EL (cell line): Measurements from ENCODE around the gene TTC24.
"Not testable (repeated sequence)": the region's sequence is repeated elsewhere in the genome, so short reads cannot be mapped to it uniquely, and the experiment has no call there.

Source experiments
- DNase-seq: peaks from one replicate; pipeline ENCODE4 v3.0.0-alpha.2; 2016

The TTC24 gene

GRCh38 chr1:156555715-156556114, 23.8 kb upstream of the TTC24 start:
- no peak for DNase-seq

DNA sequence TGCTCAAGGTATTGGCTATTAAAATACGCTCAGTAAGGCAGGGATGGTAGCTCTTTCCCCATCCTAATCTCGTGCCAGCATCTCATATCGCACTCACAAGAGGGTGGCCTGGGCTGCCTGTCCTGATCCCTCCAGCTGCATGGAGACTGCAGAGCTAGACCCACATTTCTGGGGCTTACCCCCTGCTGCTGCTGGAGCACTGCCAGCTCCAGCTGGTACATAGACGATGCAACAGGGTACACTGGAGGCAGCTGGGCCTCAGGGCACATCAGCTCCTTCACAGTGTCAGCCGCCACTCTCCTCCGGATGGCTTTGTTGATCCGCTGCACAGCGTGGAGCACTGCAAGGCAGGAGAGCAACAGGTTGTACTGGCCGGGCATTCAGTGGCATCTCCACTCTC, 23.2 kb upstream of the TTC24 start:
- DNase-seq = no peak

DNA sequence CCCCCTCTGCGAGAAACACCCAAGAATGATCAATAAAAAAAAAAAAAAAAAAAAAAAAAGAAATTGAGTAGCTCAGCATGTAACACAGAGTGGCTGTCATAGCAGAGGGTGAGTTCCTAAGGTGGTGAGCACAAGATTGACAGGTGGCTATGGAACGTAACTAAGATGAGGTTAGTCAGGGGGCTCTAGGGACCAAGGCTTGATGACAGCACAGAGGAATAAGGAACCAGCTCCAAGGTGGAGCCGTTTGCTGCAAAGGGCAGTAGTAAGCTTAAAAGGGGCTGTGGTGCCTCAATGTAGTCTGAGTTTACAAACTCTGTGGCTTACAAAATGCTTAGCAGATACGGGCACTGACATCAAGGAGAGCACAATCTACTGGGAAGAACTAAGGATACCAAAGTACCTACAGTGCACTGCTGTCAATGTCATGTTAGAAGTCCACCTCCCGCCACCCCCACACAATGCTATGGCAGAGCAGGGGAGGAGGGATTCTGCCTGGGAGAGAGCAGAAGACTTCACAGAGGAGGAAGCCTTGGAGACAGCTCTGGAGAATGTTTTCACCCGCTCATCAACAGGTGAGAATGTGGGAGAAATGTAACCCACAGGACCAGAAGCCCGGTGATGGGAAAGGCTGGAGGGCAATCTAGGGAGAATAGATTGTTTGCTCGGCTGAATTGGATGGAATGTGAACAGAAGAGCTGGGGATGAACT, 20.3 kb upstream of the TTC24 start:
- DNase-seq = no peak

- DNase-seq = no peak
Observed at GRCh38 chr1:156559797-156560385, 19.6 kb upstream of the TTC24 start.

- DNase-seq = no peak
Observed at GRCh38 chr1:156560585-156561163, 18.8 kb upstream of the TTC24 start.

DNA sequence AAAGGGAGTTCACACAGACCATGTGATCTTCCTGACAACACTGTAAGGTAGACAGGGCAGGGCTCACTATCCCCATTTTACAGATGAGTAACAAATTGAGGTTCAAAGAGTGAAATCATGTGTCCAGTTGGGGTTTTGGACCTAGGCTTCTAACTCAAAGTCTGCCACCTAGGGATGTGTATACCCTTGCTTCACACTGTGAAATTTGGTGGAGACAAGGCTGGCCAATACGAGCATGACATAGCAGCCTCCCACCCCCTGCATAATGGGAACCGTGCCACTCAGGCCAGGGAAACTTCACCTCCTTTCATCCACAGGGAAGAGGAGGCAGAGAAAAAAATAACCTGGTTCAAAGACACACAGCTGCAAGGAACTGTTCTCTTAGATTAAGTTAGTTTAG, 14.0 kb upstream of the TTC24 start:
- no peak for DNase-seq

DNA sequence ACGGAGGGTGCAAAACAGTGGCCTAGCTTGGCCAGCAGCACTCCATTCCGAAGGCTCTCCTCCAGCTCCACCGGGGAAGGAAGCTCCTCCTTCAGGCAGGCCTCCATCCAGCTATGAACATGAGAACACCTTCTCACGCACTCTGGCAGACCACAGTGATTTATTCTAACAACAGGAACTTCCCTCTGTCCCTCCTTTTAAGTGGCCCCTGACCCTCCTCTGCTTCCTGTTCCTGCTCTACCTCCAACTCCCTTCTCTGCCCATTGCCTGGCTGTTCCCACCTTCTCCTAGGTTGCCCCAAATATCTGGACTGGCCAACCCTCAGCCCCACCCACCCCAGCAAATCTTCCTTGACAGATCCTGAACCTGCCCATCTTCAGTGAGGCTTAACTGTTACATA, 13.1 kb upstream of the TTC24 start:
- DNase-seq = no peak

- peak; percentile 91 for DNase-seq
Observed at GRCh38 chr1:156571261-156571852, 8.2 kb upstream of the TTC24 start.

DNA sequence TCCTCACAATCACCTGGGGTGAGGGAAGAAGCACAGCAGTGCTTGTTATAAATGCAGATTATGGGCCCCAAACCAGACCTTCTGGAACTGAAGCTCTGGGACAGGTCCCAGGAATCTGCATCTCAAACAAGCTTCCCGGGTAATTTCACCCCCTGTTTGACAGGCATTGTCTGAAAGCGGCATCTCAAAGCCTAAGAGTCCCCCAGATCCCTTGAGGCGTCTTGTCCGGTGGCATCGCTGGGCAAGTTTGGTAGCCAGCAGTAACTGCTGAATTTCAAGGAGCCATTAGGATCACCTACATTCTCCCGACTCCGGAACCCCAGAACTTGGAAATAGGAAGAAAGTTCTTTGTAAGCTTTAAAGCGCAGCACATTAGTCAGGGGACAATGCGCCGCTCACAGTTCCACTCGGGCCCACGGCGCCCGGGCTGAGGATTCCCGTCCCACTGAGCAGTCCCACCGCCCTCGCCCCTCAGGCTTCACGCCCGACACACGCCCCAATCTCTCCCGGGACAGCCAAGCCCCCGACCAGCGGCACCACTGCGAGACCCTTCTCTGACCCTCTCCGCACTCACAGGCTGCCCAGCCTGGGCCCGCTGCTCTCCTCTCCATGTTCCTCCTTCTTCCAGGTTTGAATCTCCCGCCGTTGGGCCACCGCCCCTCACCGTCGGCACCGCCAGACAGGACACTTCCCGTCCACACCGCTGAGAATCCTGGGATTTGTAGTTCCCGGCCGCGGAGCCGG, 7.4 kb upstream of the TTC24 start, which contains the start of gene IQGAP3:
Gene IQGAP3 (minus strand): TSS at position 647 of the 744 bp plus-strand sequence. CDS start 36 bp downstream, at position 611.
- DNase-seq = peak; percentile 82

DNA sequence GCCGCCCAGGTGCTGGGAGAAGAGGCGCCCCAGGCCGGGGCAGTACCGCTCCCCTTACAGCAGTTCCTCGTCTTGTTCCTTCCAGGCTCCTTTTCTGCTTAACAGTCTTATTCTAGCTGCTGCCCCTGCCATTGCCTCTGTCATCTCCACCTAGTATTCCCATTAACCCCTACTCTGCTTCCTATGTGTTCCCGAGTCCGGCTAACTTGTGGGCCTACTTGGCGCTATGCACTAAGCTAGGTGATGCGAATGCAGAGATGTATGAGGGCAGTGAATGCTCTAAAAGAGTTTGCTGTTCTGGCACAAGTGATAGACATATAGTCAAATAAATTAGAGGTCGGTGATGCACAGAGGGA, 6.9 kb upstream of the TTC24 start:
- no peak for DNase-seq

DNA sequence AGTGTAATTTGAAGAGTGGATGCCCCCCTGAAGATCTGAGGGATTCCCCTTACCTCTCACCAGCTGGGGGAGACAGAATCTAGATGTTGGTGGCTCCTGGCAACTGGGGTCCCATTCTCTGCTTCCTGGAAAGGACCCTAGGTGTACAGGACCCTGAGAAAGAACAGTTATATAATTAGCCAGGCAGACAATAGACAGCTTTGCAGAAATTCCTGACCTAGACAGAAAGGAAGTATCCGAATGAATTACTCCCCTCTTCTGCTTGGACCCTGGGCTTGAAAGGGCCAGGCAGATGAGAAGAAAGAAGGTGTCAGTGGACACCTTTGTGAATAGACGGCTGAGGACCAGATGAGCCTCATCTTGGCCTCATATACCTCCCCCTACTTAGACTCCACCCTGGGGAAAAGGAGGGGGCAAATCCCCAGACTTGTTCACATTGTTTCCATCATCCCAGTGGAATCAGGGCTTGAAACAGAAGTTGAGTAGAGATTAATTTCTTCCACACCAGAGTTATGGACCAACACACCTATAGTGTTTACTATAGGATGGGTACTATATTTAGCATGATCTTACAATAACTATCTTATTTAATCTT, 5.4 kb upstream of the TTC24 start:
- DNase-seq = no peak

DNA sequence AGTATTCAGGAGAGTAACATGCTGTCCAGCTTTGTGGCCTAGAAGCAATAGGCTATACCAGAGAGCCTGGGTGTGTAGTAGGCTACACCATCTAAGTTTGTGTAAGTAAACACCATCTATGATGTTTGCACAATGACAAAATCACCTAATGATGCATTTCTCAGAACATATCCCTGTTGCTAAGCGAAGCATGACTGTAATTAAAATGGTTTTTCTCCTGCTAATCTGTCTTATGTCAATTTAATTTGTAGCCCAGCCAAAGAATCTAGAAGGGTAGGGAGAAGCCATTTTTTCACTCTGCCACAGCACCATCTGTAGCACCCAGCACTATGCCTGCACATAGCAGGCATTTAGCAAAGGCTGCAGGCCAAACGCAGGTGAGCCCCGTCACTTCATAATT, 2.0 kb upstream of the TTC24 start:
- no peak for DNase-seq

DNA sequence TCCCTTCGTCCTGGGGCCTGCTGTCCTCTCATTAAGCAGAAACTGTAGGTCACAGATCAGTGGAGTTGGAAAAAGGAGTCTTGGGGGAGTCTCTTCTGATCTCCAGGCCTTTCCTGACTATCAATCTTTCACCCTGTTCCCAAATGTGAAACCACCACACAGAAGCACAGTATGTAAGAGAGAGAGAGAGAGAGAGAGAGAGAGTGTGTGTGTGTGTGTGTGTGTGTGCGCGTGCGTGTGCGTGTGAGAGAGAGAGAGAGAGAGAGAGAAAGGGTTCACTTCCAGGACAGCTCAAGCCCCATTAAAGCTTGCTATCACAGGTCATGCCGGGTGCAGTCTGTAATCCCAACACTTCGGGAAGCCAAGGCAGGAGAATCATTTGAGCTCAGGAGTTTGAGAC, 1.5 kb upstream of the TTC24 start:
- DNase-seq = no peak

- DNase-seq = no peak
Observed at GRCh38 chr1:156581661-156582387, 2.3 kb downstream of the TTC24 start.

DNA sequence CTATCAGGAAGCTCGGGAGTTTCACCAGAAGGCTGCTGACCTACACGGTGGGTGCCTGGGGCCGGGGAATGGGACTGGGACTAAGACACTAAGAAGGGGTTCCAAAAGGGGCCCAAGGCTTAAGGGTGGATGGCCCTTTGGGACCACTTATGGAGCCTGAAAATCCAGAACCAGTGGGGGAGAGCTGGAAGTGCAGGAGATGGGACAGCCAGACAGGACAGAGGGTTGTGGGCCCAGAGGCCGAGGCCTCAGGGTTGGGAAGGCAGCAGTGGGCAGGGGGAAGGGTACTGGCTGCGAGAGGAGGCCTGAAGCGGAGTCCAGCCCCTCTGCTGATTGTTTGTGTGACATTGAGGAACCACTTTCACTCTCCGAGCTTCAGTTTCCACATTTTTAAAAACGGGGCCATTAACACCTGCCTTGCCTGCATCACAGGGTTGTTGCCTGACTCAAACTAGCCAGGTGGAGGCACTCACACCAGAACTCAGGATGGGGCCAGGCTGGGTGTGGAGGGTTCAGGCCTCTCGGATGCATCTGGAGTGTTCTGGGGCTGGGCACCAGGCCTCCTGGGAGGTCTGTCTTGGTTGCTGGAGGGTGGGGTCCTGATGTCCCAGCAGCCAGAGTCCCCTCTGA, 3.0 kb downstream of the TTC24 start:
- DNase-seq = no peak

- DNase-seq = peak; percentile 79
Observed at GRCh38 chr1:156583821-156584622, 4.5 kb downstream of the TTC24 start.

- DNase-seq = no peak
Observed at GRCh38 chr1:156584813-156585212, 5.3 kb downstream of the TTC24 start.

DNA sequence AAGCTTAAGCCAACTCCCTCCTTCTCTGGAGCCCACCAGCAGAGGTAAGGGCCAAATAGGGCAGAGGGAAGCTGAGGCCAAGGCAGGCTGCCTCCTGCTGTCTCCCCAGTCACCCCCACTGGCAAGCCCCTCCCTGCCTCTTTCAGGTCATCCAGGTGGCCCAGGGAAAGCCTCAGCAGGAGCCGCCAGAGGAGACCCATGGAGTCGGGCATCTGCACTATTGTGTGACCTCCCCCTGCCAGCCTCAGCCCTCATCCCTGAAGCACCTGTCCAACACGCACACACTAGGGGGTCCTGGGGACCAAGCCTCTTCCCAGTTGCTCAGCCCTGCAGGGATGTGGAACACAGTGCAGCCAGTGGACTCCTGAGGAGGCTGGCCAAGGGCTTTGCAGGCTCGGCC, 6.8 kb downstream of the TTC24 start:
- DNase-seq = no peak

- no peak for DNase-seq
Observed at GRCh38 chr1:156586892-156587477, 7.5 kb downstream of the TTC24 start.

- DNase-seq = not testable (repeated sequence)
Observed at GRCh38 chr1:156587927-156588326, 8.4 kb downstream of the TTC24 start.

DNA sequence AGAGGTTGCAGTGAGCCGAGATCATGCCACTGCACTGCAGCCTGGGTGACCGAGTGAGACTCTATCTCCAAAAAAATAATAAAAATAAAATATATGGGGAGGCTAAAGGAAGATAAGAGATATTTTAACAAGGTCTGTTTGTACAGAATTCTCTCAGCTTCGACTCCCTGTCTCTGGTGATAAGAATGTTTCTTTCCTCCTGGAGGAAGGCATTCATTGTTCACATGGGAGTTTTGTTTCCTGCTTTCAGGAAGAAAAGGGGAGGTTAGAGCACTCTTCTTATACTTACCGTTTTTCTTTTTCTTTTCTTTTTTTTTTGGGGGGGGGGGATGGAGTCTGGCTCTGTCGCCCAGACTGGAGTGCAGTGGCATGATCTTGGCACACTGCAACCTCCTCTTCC, 10.0 kb downstream of the TTC24 start:
- no peak for DNase-seq
